Endothelial cell of umbilical vein (primary cell): ENCODE results near the gene SLC22A23.

Experiments used
- CTCF ChIP-seq, 2 donors: IDR thresholded peaks; 1 replicate in 1 of 2; 2 replicates in 1 of 2; pipeline ENCODE4 v1.5.1; 2011; ENCODE audit warnings: low read length in 2 of 2, mild to moderate bottlenecking in 2 of 2, moderate library complexity in 2 of 2, control low read depth in 1 of 2, inconsistent platforms in 1 of 2, low read depth in 1 of 2; ENCODE audit not compliant: insufficient read depth in 1 of 2; ENCODE audit errors: extremely low read depth in 1 of 2
- MYC ChIP-seq: IDR thresholded peaks from one replicate; pipeline ENCODE4 v1.6.1; 2011; ENCODE audit warnings: mild to moderate bottlenecking, low read depth, low read length

- TF ChIP-seq MYC (no peak), CTCF (IDR thresholded peaks at IDR 0.05; ENCODE audit: extremely low read depth in 1 of 2, insufficient read depth in 1 of 2, low read depth in 1 of 2, low read length in 2 of 2) (no peak)
Measured at GRCh38 chr6:3403238-3404173, 53.3 kb downstream of the SLC22A23 start.
